ENCODE results near the gene TECPR2.

TECPR2 gene

DNA sequence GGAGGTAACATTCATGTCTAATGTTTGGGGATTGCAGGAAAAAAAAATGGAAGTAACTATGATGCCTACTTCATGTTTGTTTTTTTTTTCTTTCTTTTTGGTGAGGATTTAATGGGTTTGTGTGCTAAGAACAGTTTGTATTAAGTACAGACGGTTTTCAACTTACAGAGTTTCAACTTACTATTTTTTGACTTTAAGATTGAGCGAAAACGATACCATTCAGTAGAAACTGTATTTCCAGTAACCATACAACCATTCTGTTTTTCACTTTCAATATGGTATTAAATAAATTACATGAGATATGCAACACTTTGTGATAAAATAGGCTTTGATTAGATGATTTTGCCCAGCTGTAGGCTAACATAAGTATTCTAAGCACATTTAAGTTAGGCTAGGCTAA lies 10.4 kb downstream of the TECPR2 start:
- no peak overlapping the region; the same call in 1 of the 2 replicates for H3K4me3 ChIP-seq (ENCODE audit: low read depth, low read length)
- TF ChIP-seq, protein P1, sequence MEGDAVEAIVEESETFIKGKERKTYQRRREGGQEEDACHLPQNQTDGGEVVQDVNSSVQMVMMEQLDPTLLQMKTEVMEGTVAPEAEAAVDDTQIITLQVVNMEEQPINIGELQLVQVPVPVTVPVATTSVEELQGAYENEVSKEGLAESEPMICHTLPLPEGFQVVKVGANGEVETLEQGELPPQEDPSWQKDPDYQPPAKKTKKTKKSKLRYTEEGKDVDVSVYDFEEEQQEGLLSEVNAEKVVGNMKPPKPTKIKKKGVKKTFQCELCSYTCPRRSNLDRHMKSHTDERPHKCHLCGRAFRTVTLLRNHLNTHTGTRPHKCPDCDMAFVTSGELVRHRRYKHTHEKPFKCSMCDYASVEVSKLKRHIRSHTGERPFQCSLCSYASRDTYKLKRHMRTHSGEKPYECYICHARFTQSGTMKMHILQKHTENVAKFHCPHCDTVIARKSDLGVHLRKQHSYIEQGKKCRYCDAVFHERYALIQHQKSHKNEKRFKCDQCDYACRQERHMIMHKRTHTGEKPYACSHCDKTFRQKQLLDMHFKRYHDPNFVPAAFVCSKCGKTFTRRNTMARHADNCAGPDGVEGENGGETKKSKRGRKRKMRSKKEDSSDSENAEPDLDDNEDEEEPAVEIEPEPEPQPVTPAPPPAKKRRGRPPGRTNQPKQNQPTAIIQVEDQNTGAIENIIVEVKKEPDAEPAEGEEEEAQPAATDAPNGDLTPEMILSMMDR (IDR thresholded peaks at IDR 0.05; ENCODE audit: low read depth, low read length, missing control alignments): no peak
- no peak for DNase-seq (ENCODE audit: low read depth)

DNA sequence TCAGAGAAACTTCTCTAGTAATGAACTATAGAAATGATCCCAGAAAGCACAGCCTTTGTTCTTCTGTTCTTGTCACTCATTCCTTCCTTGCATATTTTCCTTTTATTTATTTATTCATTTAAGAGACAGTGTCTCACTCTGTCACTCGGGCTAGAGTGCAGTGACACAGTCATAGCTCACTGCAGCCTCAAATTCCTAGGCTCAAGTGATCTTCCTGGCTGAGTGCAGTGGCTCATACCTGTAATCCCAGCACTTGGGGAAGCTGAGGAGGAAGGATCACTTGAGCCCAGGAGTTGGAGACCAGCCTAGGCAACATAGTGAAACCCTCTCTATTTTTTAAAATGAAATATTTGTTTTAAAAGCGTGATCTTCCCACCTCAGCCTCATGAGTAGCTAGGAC lies 11.5 kb downstream of the TECPR2 start:
- no peak overlapping the region for H3K4me3 ChIP-seq (ENCODE audit: low read depth, low read length)
- TF ChIP-seq, protein P1 (IDR thresholded peaks at IDR 0.05; ENCODE audit: low read depth, low read length, missing control alignments): no peak
- DNase-seq (ENCODE audit: low read depth): no peak

- DNase-seq (ENCODE audit: low read depth): no peak
- TF ChIP-seq, protein P1 (IDR thresholded peaks at IDR 0.05; ENCODE audit: low read depth, low read length, missing control alignments): no peak
- H3K4me3 ChIP-seq (ENCODE audit: low read depth, low read length): no peak overlapping the region
Observed at GRCh38 chr14:102375119-102375518, 12.4 kb downstream of the TECPR2 start.

DNA sequence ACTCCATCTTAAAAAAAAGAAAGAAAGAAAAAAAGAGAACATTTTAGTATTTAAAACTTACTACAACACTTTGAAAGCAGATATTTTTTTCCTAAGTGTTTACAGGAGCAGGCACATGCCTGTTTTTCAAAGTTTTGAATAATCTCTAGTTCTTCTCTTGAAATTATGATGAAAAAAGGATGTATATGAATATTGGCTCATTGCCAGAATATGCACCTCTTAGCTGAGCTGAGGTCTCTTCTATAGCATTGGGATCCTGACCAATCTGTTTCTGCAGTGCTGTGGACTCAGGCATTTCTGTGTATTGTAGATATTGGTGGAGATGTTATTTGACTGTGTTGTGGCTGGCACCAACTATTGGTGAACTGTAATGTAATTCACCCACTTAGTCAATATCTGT lies 15.0 kb downstream of the TECPR2 start:
- no peak overlapping the region for H3K4me3 ChIP-seq (ENCODE audit: low read depth, low read length)
- TF ChIP-seq, protein P1 (IDR thresholded peaks at IDR 0.05; ENCODE audit: low read depth, low read length, missing control alignments): no peak
- DNase-seq (ENCODE audit: low read depth): no peak

DNA sequence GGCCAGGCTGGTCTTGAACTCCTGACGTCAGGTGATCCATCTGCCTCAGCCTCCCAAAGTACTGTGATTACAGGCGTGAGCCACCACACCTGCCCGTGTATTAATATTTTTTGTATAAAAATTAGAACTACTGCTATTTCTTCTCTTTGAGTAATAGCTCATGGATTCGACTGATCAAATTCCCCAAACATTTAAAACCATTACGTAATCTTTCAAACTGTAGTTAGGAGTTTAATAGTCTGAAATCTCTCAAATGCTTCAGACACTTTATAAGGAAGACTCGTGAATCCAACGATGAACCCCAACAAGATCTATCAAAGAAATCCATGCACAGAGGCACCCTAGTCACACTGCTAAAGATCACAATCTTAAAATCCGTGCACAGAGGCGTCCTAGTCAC lies 16.1 kb downstream of the TECPR2 start:
- no peak for DNase-seq (ENCODE audit: low read depth)
- TF ChIP-seq, protein P1 (IDR thresholded peaks at IDR 0.05; ENCODE audit: low read depth, low read length, missing control alignments): no peak
- no peak overlapping the region for H3K4me3 ChIP-seq (ENCODE audit: low read depth, low read length)

DNA sequence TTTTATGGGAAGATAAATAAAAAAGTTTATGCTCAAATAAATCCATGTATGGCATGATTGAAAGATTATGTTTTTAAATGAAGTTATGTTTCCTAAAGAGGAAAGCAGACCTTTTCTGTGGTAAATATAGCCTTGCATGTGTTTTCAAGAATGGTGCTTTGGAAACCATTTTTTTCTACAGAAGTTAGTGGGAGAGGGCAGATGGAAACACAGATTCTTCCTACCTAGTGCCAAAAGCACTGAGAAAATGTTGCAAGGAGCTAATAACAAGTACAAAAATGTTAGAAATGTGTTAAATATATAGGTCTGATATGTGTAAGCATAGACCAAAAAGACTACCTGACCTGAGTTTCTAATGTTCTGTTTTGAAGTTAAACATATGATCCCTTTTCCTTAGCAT lies 24.3 kb downstream of the TECPR2 start:
- DNase-seq (ENCODE audit: low read depth): no peak
- TF ChIP-seq, protein P1 (IDR thresholded peaks at IDR 0.05; ENCODE audit: low read depth, low read length, missing control alignments): no peak
- H3K4me3 ChIP-seq (ENCODE audit: low read depth, low read length): no peak overlapping the region

DNA sequence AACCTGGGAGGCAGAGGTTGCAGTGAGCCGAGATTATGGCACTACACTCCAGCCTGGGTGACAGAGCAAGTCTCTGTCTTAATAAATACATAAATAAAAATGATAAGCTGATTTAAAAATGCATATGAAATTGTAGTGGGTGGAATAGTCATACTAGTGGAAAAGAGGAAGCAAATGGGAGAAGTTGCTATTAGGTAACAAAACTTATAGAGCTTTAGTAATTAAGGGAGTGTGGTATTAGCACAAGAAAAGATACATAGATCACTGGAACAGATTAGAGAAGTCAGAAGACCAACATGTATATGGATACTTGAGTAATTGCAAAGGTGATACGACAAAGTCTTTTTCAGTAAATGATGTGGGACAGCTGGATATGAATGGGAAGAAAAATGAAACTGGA lies 26.5 kb downstream of the TECPR2 start:
- no peak overlapping the region for H3K4me3 ChIP-seq (ENCODE audit: low read depth, low read length)
- DNase-seq (ENCODE audit: low read depth): no peak
- TF ChIP-seq, protein P1 (IDR thresholded peaks at IDR 0.05; ENCODE audit: low read depth, low read length, missing control alignments): no peak

Measured in GM12864 (cell line).